ENCODE results near the gene RAD52.

The RAD52 gene

GRCh38 chr12:912466-913235, 36.8 kb downstream of the RAD52 start:
- no peak for DNase-seq

DNA sequence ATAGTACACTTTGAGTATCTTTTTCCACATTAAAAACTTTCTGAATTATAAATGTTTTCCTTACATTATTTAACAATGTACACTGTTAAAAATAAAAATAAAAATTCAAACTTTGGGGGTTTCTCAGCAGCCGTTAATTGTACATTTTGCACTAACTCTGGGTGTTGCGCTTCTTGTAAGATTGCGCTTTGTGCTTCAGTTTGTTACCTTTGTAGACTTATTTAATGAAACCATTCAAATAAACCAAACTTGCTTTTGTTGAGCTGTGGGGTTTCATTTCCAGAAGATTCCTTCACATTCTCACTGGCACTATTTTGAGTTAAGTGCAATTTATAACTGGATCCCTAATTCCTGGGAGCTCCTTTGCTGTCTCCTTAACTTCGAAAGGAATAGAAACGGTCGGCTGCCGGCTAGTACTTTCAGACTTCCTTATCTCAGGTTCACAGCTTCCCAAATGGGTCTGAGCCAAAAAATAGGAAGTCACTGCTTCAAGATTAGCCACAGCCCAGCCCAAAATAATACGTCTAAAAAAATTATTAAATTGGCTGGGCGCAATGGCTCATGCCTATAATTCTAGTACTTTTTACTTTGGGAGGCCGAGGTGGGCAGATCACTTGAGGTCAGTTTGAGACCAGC, 38.2 kb downstream of the RAD52 start:
- DNase-seq = peak; percentile 29

DNA sequence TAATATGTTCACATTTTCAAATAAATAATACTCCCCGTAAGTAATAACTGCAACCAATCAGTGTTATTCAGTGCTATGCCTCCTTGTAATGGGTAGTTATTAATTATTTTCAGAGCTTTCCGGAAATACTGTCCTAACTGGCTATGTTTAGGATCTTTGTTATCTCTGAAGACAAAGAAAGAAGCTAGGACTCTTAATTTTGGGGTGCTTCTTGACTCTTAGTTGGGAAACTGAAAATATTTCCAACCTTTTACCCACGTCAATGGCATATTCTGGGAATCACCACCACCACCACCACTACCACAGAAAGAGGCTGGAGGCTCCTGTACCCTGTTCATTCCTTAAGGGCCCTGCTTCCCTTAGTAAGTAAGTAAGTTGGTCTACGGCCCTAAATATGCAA, 39.1 kb downstream of the RAD52 start:
- DNase-seq = no peak

DNA sequence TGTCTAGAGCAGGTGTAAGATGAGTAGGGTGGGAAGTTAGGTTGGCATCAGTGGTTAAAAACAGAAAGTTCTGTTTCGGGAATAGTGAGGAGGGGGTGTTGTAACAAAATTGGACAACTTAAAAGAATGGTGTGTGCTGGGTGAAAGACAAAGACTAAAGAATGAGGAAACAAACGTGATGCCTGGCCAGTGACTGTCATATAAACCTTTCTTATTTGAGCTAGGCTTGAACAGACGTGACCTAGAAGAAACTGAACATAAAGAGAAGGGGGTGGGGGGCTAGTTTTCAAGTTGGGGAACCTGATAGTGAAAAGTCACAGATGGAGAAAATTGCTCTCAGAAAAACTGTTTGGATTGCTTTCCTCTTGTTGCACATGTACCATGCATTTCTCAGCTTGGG, 39.6 kb downstream of the RAD52 start:
- no peak for DNase-seq

DNA sequence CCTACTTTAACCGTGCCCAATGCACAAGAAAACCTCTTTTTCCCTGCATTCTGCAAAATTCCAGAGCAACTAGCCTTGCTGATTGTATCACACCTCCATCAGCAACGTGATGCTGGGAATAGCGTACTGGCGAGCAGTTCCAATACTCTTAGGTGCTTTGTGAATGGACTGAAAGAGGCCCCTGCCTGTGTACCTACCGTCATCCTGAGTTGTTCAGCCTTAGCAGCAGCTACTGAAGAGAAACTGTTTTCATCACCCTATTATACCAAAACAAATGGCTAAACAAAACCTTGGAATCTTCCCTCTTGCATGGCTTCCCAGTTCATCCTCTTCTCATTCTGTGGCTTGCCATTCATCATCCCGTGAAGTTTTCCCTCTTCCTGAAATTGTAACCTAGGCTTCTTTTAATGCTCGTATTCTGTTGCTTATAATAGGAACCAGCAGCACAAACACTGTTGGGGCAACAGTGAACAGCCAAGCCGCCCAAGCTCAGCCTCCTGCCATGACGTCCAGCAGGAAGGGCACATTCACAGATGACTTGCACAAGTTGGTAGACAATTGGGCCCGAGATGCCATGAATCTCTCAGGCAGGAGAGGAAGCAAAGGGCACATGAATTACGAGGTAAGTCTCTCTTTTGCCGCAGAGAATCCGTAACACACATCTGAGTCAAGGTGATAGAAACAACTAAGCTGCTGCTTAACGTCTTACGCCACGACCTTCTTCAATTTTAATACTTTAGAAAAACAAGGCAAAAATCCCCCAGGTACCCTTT, 41.9 kb downstream of the RAD52 start:
- no peak for DNase-seq

- DNase-seq = no peak
Observed at GRCh38 chr12:906062-906585, 43.4 kb downstream of the RAD52 start.

DNA sequence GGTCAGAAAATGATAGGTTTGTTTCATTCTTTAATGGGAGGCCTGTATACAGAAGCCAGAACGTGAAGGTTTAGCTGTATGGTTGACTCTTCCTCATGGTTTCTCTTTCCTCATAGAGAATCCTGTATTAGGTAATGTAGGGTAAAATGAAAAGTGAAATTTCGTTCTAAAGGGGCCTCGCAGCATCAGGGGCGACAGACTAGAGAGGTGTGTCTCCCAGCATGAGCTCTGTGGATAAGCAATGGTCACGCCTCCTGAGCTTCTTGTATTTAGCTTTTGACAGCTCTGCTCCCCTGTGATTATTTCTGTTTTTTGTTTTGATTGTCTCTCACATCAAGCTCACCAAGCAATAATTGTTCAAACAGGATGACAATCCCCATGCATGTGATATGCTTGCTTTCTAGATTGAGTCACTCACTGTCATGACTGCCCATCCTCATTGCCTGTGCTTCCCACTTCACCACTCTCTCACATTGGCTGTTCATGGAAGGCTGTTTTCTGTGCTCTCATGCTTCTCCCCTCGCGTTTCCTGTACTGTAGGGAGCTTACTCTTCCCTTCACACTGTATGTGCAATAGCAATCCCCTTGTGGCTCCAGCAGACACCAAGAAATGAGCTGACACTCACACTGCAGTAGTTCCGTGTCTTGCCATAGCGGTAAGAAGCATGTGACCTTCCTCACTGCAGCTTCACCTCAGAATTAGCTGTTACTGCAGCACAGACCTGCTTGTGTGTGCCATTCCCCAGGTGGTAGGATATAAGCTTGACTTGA, 44.0 kb downstream of the RAD52 start:
- DNase-seq = peak; percentile 66

DNA sequence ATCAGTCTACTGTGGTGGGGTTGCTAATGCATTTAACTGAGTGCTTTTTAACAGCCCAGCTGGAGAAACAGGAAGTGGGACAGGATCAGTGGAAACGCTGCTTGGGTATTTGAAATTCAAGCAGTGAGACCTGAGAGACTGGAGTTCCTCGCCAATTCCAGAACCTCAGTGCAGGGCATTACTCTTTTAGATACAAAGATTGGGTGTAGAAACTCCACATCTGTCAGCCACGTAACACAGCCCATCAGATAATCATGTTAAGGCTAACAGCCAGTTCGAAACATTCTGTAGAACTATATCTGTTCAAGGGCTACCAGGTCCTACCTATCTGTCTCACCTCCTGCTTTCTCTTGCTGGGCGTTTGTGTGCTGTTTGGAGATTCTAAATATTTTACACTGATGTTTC, 45.5 kb downstream of the RAD52 start:
- DNase-seq = peak; percentile 43

DNA sequence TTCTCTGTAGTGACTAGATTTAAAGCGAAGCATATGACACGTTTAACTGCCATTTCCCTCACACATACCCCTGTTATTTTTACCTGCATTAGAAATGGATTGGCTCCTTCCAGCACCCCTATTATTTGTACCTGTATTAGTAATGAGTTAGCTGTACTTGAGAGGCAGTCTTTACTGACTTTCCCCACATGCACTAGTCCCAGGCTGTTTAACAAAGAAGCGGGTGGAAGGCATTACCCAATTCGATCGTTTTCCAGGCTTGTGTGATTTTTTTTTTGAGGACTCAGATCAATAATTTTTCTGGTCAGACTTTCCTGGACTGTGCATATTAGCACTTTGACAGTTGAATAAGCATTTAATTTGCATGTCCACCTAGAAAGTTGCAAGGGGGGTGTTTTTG, 46.4 kb downstream of the RAD52 start:
- no peak for DNase-seq

DNA sequence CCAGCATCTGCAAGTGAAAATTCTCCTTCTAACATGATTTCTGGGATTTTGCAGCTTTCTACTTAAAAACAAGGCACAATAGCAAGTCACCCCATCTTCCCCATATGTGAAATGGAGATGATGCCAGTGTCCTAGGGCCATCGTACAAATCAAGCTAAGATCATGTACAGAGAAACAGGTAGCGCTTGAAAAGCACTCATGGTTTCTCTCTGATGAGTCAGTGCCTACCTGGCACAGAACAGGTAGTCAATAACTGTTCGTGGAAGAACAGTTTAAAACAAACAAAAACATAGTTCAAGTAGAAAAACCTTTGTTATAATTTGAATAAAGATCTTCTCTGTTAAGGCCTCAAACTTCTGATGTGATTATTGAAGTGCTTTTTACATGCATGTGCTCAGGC, 46.9 kb downstream of the RAD52 start:
- no peak for DNase-seq

- no peak for DNase-seq
Observed at GRCh38 chr12:897386-897785, 52.1 kb downstream of the RAD52 start.

DNA sequence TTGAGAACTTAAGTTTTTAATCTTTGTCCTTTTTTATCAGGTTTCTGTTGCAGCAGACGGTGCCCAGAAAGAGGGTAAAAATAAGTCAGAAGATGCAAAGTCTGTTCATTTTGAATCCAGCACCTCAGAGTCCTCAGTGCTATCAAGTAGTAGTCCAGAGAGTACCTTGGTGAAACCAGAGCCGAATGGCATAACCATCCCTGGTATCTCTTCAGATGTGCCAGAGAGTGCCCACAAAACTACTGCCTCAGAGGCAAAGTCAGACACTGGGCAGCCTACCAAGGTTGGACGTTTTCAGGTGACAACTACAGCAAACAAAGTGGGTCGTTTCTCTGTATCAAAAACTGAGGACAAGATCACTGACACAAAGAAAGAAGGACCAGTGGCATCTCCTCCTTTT, 53.5 kb downstream of the RAD52 start:
- DNase-seq = no peak

DNA sequence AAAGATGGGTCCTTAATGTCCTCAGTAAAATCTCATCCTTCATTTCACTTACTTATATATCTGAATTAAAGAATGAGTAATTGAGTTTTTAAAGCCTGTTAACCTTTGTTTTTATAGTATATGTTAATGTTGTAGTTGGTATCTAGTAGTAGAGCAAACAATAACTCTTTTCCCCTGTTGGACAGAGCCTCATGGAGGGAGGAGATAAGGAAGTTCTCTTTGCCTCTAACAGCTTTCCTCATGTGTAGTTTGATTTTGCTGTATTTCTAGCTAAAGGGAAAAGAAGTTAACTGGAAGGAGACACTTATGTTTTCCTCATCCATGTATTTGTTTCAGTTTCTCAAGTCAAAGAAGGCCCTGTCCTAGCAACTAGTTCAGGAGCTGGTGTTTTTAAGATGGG, 55.3 kb downstream of the RAD52 start:
- no peak for DNase-seq

DNA sequence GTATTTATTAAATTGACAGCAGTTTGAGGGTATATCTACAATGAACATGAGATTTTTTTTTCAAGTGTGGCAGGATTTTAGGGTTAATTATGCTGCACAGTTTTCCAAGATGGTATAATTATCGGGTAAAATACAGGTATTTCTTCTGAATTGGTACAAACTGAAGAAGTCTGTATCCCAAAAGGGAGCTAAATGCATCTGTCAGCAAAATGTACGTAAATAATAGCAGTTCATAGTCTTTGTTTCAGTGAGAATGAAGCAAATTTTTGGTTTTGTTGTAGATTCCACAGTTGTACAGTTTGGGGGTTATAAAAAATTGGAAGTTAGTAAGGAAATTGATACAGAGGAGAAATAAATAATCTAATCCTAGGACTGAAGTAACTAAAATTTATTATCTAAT, 63.3 kb downstream of the RAD52 start:
- no peak for DNase-seq

DNA sequence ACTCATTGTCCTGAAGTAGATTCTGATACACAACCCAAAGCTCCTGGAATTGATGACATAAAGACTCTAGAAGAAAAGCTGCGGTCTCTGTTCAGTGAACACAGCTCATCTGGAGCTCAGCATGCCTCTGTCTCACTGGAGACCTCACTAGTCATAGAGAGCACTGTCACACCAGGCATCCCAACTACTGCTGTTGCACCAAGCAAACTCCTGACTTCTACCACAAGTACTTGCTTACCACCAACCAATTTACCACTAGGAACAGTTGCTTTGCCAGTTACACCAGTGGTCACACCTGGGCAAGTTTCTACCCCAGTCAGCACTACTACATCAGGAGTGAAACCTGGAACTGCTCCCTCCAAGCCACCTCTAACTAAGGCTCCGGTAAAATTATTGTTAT, 63.8 kb downstream of the RAD52 start:
- no peak for DNase-seq

DNA sequence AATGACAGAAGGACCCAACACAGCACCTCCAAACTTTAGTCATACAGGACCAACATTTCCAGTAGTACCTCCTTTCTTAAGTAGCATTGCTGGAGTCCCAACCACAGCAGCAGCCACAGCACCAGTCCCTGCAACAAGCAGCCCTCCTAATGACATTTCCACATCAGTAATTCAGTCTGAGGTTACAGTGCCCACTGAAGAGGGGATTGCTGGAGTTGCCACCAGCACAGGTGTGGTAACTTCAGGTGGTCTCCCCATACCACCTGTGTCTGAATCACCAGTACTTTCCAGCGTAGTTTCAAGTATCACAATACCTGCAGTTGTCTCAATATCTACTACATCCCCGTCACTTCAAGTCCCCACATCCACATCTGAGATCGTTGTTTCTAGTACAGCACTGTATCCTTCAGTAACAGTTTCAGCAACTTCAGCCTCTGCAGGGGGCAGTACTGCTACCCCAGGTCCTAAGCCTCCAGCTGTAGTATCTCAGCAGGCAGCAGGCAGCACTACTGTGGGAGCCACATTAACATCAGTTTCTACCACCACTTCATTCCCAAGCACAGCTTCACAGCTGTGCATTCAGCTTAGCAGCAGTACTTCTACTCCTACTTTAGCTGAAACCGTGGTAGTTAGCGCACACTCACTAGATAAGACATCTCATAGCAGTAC, 64.6 kb downstream of the RAD52 start:
- DNase-seq = no peak

DNA sequence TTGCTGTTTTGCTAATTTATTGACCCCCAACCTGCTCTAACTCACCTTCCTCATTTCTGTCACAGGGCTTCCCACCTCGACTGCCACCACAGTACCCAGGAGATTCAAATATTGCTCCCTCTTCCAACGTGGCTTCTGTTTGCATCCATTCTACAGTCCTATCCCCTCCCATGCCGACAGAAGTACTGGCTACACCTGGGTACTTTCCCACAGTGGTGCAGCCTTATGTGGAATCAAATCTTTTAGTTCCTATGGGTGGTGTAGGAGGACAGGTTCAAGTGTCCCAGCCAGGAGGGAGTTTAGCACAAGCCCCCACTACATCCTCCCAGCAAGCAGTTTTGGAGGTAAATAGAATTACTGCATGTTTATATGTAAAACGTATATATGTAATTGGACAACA, 68.8 kb downstream of the RAD52 start:
- DNase-seq = no peak

- DNase-seq = no peak
Observed at GRCh38 chr12:879641-880040, 69.9 kb downstream of the RAD52 start.

GRCh38 chr12:873954-874353, 75.5 kb downstream of the RAD52 start:
- DNase-seq = no peak

DNA sequence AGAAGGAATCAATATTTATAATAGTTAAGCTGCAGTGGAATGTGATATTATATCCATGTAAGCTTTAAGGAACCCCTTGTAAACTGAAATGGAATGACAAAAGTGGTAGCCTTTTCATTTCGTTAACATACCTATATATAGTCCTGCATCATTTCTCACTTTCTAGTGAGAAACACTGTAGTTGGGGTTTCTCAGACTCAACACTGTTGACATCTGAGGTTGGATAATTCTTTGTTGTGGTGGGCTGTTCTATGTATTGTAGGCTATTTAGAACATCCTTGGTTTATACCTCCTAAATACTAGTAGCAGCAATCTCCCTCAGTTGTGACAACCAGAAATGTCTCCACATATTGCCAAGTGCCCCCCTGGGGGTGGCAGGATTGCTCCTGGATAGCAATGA, 79.1 kb downstream of the RAD52 start:
- DNase-seq = no peak

GRCh38 chr12:868722-869121, 80.8 kb downstream of the RAD52 start:
- DNase-seq = no peak

GRCh38 chr12:867905-868304, 81.6 kb downstream of the RAD52 start:
- DNase-seq = no peak
